ENCODE results near the gene SPTBN1.

SPTBN1 gene

DNA sequence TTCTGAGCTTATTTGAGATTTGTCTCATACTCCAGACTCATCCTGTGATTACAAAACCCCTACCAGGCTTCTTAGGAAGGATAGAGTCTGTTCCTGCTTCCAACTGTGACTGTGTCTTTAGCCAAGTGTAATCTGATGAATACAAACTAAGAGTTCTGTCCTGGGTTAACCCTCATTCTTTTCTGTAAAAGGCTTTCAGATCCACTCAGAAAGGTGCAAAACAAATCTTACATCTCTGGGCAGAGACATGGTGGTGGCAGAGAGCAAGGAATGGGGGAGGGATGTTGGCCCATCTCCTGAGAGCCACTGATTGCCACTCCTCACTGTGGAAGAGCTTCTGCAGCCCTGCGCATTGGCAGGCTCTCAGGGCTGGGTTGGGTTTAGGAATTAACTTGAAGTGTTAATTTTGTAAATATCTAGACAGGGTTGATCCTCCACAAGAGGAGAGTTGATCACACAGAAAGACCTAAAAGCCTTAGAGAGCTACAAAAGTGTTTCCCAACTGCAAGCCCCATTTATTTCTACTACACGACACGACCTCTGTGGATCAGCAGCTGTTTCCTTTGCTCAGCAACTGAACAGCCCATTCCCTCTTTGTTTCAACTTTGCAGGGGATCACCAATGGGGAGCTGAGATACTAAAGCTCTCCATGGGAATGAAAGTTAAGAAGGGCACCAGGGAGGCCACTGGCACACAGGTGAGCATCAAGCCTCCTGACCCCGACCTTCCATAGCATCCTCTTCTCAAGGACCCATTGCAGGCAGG is 23.7 kb upstream of the SPTBN1 start:
- no peaks in the 10 kb centered on the region for H4K20me1 ChIP-seq (ENCODE audit: insufficient read depth, low read length, poor library complexity, severe bottlenecking)
- no peak overlapping the region for H3K9ac ChIP-seq (ENCODE audit: low read depth, low read length, poor library complexity, severe bottlenecking)
- no peak overlapping the region for H3K4me2 ChIP-seq (ENCODE audit: low read depth, low read length, poor library complexity, severe bottlenecking)
- peaks cover under 1% of the 10 kb centered on the region for H3K27me3 ChIP-seq (ENCODE audit: insufficient read depth, low read length, poor library complexity, severe bottlenecking)
- H3K9me2 ChIP-seq (replicated peaks; ENCODE audit: low read depth, low read length), result no peaks in the 10 kb centered on the region
- no peaks in the 10 kb centered on the region for H3K79me2 ChIP-seq (ENCODE audit: insufficient read depth, low read length)
- no peak overlapping the region for H2AFZ ChIP-seq (ENCODE audit: low read length)
- H3K36me3 ChIP-seq (ENCODE audit: insufficient read depth, low read length), result no peaks in the 10 kb centered on the region
- no peak overlapping the region for H3K4me3 ChIP-seq (ENCODE audit: low read length, poor library complexity, severe bottlenecking)
- H3K9me3 ChIP-seq (ENCODE audit: insufficient read depth, low read depth, low read length), result no peaks in the 10 kb centered on the region
- no peak for TF ChIP-seq EZH2phosphoT487 (IDR thresholded peaks at IDR 0.05; ENCODE audit: borderline replicate concordance)
- TF ChIP-seq CTCF (conservative IDR thresholded peaks at IDR 0.05; ENCODE audit: low read length), result no peak
- H3K4me1 ChIP-seq (ENCODE audit: insufficient read depth, low read length, poor library complexity, severe bottlenecking), result peaks cover 28% of the 10 kb centered on the region
- no peaks in the 10 kb centered on the region for H3F3A ChIP-seq (ENCODE audit: low read depth)

- H3K4me2 ChIP-seq (ENCODE audit: low read depth, low read length, poor library complexity, severe bottlenecking), result no peak overlapping the region
- no peaks in the 10 kb centered on the region for H3F3A ChIP-seq (ENCODE audit: low read depth)
- no peak overlapping the region for H3K4me3 ChIP-seq (ENCODE audit: low read length, poor library complexity, severe bottlenecking)
- H4K20me1 ChIP-seq (ENCODE audit: insufficient read depth, low read length, poor library complexity, severe bottlenecking), result no peaks in the 10 kb centered on the region
- H3K36me3 ChIP-seq (ENCODE audit: insufficient read depth, low read length), result no peaks in the 10 kb centered on the region
- no peaks in the 10 kb centered on the region for H3K79me2 ChIP-seq (ENCODE audit: insufficient read depth, low read length)
- H3K9ac ChIP-seq (ENCODE audit: low read depth, low read length, poor library complexity, severe bottlenecking), result no peak overlapping the region
- no peaks in the 10 kb centered on the region for H3K27me3 ChIP-seq (ENCODE audit: insufficient read depth, low read length, poor library complexity, severe bottlenecking)
- H2AFZ ChIP-seq (ENCODE audit: low read length), result no peak overlapping the region
- peaks cover 26% of the 10 kb centered on the region for H3K4me1 ChIP-seq (ENCODE audit: insufficient read depth, low read length, poor library complexity, severe bottlenecking)
- H3K9me2 ChIP-seq (replicated peaks; ENCODE audit: low read depth, low read length), result no peaks in the 10 kb centered on the region
- TF ChIP-seq CTCF (conservative IDR thresholded peaks at IDR 0.05; ENCODE audit: low read length) (no peak), EZH2phosphoT487 (IDR thresholded peaks at IDR 0.05; ENCODE audit: borderline replicate concordance) (no peak)
- no peaks in the 10 kb centered on the region for H3K9me3 ChIP-seq (ENCODE audit: insufficient read depth, low read depth, low read length)
Measured at GRCh38 chr2:54434229-54434628, 21.9 kb upstream of the SPTBN1 start.

GRCh38 chr2:54434711-54435110 is 21.4 kb upstream of the SPTBN1 start:
- Histone ChIP-seq H3K79me2 (ENCODE audit: insufficient read depth, low read length) (no peaks in the 10 kb centered on the region), H3K36me3 (ENCODE audit: insufficient read depth, low read length) (no peaks in the 10 kb centered on the region)
- no peak for TF ChIP-seq CTCF (conservative IDR thresholded peaks at IDR 0.05; ENCODE audit: low read length)
- no peak for TF ChIP-seq EZH2phosphoT487 (IDR thresholded peaks at IDR 0.05; ENCODE audit: borderline replicate concordance)

More at GRCh38 chr2:54434711-54435110, 21.4 kb upstream of the SPTBN1 start:
- H3K9ac ChIP-seq (ENCODE audit: low read depth, low read length, poor library complexity, severe bottlenecking), result no peak overlapping the region
- no peaks in the 10 kb centered on the region for H4K20me1 ChIP-seq (ENCODE audit: insufficient read depth, low read length, poor library complexity, severe bottlenecking)
- H3F3A ChIP-seq (ENCODE audit: low read depth), result no peaks in the 10 kb centered on the region
- H3K9me2 ChIP-seq (replicated peaks; ENCODE audit: low read depth, low read length), result no peaks in the 10 kb centered on the region
- no peaks in the 10 kb centered on the region for H3K9me3 ChIP-seq (ENCODE audit: insufficient read depth, low read depth, low read length)
- peaks cover 21% of the 10 kb centered on the region for H3K4me1 ChIP-seq (ENCODE audit: insufficient read depth, low read length, poor library complexity, severe bottlenecking)
- no peak overlapping the region for H2AFZ ChIP-seq (ENCODE audit: low read length)
- H3K4me3 ChIP-seq (ENCODE audit: low read length, poor library complexity, severe bottlenecking), result no peak overlapping the region
- H3K27me3 ChIP-seq (ENCODE audit: insufficient read depth, low read length, poor library complexity, severe bottlenecking), result no peaks in the 10 kb centered on the region
- no peak overlapping the region for H3K4me2 ChIP-seq (ENCODE audit: low read depth, low read length, poor library complexity, severe bottlenecking)
